Skin of body (tissue), 2 donors: ENCODE data around the gene MCM10. TPM values are rescaled to one million over a fixed set of nuclear protein-coding genes. Genes with fewer than 3 reads are reported as not detected.
A peak's percentile ranks its signal among the peaks of the same experiment; 100 is the strongest.

ENCODE experiments used
- DNase-seq: peaks from one replicate; lab custom pipeline; 2025; lab: John Stamatoyannopoulos, UW
- total RNA-seq: library from RNA; depleted of rRNA; stranded (reverse); fragments of >200 nt; gene quantifications from one replicate; pipeline ENCODE4 v1.2.3, GENCODE V29; 2014

MCM10 gene
- total RNA-seq, 1 donor from 2014 or later = 5.8 TPM

DNA sequence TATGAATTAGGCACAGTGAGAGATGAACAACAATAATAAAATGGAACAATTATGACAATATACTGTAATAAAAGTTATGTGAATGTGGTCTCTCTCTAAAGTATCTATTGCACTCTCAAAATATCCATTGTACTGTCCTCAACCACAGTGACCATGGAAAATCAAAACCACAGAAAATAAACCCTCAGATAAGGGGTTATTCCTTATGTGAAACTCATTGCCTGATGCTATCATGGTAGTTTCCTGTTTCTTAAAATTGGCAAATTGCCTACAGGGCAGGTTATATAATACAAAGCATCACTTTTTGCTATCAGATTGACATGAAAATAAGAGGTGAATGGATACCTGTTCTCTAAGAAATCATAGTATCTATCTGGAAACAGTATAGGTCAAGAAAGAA is 3.8 kb downstream of the MCM10 start:
- DNase-seq = no peak

DNA sequence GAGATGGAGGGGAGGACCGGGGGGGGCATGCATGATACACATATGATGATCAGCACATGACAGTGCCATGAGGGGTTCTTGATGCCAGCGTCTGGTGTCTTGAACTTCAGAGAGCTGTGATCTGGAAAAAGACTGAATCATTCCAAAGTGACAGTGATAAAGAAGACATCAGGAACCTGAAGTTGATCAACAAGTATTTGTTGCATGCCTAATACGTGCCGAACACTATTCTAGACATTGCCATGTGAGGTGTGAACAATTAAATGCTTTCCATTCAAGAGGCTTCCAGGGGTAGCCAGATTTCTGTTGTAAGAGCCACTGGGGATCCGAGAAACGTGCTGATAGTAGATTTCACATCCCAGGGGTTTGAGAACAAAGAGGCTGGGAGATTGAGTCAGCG is 6.2 kb downstream of the MCM10 start:
- DNase-seq = no peak

DNA sequence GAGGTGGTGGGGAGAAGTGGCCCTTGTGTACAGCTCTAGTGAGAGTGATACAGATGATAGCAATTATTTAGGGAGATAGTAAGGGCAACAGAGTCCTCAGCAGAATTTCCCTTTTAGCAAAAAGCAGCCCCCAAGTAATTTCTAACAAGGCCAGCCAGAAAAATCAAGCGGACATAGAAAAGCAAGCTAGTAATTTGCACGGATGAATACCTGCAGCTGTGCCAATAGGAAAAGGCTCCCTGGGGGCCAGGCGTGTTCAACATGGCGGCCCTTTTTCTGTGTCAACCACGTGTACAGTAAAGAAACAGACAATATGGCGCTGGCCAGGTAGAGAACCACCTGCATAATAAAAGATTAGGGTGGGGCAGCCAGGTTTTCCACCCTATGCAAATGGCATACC is 7.4 kb downstream of the MCM10 start:
- no peak for DNase-seq

DNA sequence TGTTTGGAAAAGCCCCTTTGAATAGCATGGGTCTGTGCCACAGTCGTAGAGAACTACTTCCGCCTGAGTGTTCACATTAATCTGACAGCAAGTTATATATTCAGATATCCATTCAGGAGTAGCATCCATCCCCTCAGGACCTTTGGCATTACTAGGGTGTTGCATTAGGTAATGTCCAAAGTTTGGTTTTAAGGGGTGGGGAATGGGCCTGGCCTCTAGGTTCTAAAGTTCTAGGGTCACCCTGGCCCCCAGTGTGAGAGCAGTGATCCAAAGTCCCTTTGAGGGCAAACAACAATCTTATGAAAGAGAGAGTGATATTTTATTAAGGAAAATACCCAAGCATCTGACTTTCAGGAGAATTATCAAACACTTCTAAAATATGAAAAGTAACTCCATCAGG is 12.3 kb downstream of the MCM10 start:
- no peak for DNase-seq

DNA sequence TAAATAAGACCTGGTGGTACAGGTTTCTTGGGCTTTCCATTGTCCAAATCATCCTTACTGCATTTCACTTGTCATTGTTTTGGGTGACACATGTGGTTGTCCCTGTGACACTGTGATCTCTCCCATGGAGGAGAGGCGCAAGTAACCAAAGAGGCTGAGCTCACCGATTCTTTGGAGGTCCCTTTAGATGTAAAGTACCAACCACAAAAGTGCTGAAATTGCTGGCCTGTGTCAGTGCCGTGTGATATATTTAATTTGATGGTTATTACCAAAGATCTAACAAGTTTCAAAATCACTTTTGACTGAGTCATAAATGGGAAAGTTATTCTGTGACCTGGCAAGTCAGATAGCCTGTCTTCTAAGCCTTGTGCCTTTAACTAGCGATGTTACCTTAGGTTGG is 19.4 kb downstream of the MCM10 start:
- DNase-seq = no peak

DNA sequence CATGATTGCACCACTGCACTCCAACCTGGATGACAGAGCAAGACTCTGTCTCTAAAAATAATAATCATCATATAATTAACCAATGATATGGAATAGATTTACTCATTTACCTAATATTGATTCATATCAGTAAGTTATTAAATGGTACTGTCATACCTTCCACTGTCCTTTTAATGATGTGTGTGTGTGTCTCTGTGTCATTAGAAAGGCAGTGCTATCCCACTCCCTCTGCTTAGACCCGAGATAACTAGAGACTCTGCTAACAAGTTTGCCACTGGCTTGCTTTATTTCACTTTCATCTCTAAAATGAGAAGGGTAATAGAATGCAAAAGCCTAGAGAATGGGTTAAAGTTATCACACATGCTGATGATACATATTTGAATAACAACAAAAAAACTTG is 21.1 kb downstream of the MCM10 start:
- no peak for DNase-seq

DNA sequence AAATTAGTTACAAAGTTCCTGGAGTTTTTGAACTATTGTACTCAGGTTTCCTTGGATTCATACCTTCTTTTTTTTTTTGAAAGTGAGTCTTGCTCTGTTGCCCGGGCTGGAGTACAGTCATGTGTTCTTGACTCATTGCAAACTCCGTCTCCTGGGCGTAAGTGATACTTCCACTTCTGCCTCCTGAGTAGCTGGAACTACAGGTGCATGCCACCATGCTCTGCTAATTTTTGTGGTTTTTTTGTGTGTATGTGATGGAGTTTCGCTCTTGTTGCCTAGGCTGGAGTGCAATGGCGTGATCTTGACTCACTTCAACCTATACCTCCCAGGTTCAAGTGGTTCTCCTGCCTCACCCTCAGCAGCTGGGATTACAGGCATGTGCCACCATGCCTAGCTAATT is 22.3 kb downstream of the MCM10 start:
- no peak for DNase-seq

DNA sequence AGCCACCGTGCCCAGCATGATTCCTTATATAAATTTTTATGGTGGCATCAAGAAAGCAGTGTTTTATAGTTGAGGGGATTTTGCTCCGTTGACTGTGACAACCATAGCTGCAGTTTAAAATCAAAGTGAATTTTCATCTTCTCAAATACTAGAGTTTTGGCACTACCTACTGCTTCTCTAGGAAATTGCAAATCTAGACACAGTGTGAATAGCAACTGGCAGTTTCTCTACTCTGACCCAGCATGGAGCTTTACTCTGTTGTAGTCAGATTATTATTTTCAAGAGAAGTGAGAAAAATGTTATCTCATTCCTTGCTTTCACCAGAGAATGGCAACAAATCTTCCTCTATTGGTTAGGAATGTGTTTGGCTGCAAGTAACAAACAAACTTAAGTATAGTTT is 22.9 kb downstream of the MCM10 start:
- no peak for DNase-seq

DNA sequence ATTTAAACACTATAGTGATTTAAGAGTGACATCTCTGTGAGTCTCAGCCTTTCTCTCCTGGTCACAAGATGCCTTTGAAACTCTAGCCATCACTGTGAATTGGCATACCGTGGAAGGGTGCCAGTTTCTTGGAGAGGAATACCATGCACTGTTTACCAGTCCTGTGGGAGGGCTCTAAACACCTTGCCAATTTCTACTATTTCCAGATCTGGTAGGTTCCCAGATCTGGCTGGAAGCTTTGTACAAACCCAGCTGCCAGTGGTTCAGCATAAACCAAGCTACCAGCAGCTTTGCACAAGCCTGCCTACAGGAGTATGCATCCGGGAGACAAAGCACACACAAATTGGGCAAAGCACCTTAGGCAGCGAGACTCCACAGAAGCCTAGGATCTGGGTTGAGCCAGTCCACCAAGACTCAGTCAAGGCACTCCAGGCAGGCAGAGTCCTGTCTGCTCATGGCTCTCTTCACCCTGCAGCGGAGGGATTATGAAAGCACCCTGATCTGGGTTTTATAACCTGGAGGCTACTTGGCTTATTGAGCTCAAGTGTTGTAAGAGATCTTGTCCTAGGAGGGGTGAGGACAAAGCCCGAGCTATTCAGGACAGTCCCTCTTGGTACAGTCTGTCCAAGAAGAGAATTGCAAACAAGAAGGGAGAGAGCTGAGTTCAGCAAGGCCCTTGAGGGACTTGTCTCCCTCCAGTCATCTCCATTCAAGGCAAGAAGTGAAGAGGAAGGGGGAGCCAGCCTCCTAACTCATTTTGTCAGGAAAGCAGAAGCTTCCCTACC is 23.6 kb downstream of the MCM10 start:
- DNase-seq = no peak

DNA sequence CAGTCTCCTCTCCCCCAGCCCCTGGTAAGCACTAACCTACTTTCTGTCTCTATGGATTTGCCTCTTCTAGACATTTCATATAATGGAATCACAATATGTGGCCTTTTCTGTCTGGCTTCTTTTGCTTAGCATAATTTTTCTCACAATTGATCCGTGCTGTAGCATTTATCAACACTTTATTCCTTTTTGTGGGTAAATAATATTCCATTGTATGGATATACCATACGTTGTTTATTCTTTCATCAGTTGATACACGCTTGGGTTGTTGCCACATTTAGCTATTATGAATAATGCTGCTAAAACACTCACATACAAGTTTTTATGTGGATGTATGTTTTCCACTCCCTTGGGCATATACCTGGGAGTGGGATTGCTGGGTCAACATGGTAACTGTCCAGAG is 25.8 kb downstream of the MCM10 start:
- no peak for DNase-seq

DNA sequence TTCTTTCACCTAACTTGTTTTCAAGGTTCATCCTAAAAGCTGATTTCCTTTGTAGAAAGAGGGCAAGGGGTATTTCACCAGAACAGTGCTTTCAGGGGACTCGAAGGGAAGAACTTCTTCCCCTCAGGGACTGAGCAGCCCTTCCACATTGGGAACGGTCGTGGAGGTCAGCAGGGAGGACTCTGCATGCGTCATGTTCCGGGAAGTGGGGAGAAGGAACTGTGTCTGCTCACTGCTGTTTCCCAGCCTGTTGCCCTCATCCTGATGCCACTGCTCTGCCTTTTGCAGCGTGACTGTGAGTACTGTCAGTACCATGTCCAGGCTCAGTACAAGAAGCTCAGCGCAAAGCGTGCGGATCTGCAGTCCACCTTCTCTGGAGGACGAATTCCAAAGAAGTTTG is 27.2 kb downstream of the MCM10 start:
- DNase-seq = no peak

DNA sequence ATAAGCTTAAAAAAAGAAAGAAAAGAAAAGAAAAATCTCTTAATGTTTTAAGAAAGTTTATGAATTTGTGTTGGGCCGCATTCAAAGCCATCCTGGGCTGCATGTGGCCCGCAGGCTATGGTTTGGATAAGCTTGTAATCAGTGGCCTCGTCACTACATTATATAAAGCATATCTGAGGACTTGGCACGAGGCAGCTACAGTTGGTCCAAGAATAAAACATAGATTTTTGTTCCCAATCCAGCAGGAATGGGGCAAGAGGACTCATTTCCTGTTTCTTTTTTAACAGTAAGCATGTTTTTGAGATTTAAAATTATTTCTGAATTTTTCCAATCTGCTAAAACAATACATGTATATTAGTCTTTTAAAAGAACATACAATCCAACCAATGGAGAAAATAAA is 28.6 kb downstream of the MCM10 start:
- peak; percentile 54 for DNase-seq

DNA sequence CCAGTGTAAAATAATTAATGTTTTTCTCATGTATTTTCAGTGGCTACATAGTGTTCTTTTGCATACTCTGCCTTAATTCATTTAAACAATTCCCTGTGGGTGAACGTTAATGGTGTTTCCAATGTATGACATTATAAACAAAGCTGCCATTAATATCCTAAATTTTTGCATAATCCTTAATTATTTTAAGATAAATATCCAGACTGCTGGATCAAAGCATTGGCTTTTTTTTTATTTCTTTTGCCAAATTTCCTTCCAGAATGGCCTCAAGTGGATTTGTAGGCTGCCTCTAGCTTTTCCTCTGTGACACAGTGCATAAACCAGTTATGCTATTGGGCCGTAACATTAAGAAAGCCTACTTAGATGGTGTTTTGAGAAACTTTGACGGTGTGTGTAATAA is 29.5 kb downstream of the MCM10 start:
- no peak for DNase-seq

DNA sequence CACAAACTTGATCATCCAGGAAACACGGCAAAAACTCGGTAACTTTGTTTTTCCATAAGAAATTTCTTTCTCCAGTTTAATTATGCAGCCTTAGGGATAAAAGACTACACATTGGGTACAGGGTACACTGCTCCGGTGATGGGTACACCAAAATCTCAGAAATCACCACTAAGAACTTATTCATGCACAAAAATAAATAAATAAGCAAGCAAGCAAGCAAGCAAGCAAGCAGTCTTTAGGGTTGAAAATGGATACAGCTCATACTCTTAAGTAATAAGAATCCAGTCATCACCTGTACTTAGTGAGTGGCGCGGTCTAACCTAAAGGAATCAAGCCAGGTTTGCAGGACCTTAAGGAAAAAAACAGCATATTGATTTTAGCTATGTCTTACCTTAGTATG is 30.0 kb downstream of the MCM10 start:
- DNase-seq = no peak

DNA sequence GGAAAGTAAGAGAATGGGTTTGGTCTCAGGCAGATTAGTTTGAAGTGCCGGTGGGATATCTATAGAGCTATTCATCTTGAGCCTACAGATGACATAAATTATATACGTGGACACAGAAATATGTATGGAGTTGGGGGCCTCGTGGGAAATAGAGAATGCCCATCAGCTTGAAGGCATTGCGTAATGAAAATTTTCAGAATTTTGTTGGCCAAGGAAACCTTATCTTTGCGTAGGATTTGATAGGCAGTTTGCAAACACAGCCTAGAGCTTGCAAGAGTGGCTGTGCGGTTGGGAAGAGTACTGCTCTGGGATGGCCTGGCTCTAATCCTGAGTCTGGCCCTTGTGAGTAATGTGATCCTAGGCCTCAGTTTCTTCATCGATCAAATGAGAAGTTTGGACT is 32.3 kb downstream of the MCM10 start:
- DNase-seq = no peak

DNA sequence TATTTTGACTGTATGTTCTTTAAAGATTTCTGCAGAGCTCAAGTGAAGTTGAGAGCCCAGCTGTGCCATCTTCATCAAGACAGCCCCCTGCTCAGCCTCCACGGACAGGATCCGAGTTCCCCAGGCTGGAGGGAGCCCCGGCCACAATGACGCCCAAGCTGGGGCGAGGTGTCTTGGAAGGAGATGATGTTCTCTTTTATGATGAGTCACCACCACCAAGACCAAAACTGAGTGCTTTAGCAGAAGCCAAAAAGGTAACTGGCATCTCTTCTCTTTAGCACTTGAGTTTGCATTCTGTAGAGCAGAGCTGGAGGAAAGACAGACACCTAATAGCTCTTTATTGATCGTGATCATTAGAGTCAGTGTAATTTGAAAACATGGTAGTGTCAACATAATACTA is 33.7 kb downstream of the MCM10 start:
- DNase-seq = no peak

DNA sequence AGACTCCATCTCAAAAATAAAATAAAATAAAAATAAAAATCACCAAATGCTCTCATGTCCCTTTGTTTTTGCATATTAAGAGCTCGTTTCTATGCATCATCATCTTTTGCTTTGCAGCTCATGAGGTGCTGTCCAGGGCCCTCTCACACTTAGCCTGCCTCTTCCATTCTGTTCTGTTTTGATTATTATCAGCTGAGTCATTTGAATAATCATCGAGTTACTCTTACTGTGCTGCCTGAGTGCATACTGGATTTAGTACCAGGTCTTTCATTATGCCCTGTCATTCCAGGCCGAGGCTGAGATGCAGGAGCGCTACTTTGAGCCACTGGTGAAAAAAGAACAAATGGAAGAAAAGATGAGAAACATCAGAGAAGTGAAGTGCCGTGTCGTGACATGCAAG is 39.8 kb downstream of the MCM10 start:
- no peak for DNase-seq

DNA sequence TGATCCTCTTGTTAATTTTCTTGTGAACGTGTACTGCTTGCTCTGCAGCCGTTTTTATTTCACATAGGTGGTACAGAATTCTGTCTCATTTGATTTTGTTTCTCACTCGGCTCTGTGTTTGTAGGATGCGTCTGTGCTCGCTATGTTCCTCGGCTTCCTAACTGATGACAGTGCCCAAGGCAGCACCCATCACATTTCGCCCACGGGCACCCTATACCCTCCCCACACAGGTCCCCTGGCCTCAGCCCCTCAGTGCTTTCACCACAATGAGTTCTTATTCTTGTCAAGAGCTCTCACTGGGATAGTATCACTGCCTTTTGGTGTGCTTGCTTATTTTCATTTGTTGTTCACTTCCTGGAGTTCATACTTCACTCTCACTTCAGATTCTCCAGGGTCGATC is 44.7 kb downstream of the MCM10 start:
- DNase-seq = no peak

DNA sequence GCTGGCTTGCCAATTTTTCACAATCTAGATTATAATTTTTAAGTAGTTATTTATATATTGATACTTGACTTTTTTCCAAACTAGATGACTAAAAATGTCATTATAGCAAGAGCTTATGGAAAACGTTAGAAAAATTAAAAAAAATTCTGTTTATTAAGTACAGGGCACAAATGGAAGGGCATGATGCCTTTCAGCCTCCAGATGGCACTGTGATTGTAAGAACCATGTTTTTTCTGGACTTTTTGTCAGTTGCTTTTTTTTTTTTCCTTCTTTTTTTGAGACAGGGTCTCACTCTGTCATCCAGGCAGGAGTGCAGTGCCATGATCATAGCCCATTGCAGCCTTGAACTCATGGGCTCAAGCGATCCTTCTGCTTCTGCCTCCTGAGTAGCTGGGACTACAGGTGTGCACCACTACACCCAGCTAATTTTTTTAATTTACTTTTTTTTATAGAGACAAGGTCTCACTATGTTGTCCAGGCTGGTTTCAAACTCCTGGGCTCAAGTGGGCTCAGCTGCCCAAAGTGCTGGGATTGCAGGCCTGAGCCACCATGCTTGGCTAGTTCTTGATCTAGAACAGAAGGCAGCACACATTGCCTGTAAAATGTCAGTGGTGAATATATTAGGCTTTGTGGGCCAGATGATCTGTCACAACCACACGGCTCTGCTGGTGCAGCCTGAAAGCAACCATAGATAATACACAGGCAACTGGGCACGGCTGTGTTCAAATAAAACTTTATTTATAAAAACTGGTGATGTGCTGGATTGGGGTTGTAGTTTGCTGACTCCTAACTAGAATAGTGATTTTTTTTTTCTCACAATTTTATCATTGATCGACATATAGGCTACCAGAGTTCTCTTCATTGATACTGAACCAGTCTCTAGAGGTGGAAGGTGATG is 45.4 kb downstream of the MCM10 start:
- peak; percentile 10 for DNase-seq

DNA sequence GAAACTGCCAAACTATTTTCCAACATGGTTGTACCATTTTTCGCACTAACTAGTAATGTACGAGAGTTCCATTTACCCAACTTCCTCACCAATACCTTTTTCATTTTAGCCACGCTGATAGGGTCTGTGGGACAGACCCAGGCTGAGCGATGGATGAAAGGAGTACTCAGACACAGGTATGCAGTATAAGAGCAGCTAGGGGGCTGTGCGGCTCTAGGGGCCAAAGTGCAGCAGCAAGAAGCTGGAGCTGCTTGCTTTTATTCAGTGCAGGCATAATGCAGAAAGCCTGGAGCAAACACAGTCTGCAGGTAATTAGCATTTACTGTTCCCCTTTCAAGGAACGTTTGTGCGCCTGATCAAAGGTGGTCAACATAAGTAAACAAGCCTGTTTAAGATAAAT is 51.8 kb downstream of the MCM10 start:
- DNase-seq = no peak

DNA sequence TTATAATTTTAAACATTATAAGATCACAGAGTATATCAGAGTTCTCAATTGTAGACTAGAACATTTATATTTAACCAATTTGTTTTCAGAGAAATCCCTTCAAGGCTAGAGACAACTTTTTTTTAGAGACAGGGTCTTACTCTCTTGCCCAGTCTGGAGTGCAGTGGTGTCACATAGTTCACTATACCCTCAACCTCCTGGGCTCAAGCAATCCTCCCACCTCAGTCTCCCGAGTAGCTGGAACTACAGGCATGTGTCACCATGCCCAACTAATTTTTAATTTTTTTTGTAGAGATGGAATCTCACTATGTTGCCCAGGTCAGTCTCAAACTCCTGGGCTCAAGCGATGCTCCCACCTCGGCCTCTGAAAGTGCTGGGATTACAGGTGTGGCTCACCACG is 57.5 kb downstream of the MCM10 start:
- no peak for DNase-seq

DNA sequence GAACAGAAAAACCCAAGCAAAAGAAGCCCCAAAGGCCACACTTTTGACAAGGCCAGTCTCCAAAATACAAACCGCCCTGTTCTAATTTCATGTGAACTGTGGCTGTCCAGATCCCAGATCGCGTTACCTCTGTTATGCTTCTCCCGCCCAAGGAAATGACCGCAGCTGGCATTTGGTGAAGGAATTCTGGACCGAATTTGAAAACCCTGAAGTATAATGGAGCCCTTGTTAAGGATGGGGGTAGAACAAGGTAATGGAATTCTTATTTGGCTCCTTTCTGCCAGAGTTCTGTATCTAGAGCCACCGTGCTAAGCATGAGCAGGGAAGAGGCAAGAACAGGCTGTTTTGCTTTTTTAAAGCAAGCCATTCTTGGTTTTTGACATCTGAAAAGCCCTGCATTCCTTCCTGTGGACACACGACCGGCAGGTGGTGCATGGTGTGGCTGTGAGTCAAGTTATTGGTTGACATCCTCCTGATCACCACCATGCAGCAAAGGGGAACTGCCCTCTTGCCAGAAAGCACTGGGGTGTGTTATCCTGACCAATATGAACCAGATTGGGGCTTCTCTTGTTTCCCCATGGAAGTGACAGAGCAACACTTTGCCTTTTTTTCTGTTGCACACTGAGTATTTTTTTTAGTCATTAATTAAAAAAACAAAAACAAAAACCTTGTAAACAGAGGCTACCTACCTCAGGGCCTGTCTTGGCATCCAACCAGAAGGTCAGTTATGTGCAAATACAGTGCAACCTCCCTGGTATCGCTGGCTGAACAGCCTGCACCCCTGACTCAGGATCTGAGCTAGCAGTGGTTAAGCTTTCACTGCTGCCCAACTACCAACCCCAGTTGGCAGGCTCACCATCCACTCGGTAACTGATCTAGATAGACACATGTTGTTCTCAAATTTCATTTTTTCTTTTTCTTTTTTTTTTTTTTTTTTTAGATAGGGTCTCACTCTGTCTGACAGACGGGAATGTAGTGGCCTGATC is 58.6 kb downstream of the MCM10 start:
- no peak for DNase-seq
